GM20000 (cell line): ENCODE data around the gene KRT84.

ENCODE experiments used
- DNase-seq: peaks from one replicate; pipeline ENCODE4 v3.0.0; 2012; ENCODE audit warnings: low spot score
- TF ChIP-seq, protein P1 (sequence below): IDR thresholded peaks from 2 replicates; pipeline ENCODE4 v1.5.1; 2012; ENCODE audit warnings: mild to moderate bottlenecking, control low read depth; ENCODE audit errors: extremely low read depth, missing control alignments

Gene KRT84

DNA sequence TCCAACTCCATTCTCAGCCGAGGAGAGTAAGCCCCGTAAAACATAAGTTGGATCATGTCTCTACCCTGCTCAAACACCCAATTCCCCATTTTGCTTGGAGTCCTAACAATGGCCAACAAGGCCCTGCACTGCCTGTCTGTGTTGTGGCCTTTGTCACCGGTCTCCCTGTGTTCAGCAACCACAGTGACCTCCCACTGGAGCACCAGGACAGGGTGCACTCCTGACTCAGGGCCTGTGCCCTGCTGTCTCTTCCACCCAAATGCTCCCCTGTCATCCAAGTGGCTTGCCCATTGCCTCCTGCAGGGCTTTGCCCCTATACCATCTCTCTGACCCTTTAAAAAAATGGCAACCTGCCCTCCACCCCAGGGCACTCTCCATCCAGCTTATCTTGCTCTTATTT is 13.7 kb downstream of the KRT84 start:
- TF ChIP-seq, protein P1, sequence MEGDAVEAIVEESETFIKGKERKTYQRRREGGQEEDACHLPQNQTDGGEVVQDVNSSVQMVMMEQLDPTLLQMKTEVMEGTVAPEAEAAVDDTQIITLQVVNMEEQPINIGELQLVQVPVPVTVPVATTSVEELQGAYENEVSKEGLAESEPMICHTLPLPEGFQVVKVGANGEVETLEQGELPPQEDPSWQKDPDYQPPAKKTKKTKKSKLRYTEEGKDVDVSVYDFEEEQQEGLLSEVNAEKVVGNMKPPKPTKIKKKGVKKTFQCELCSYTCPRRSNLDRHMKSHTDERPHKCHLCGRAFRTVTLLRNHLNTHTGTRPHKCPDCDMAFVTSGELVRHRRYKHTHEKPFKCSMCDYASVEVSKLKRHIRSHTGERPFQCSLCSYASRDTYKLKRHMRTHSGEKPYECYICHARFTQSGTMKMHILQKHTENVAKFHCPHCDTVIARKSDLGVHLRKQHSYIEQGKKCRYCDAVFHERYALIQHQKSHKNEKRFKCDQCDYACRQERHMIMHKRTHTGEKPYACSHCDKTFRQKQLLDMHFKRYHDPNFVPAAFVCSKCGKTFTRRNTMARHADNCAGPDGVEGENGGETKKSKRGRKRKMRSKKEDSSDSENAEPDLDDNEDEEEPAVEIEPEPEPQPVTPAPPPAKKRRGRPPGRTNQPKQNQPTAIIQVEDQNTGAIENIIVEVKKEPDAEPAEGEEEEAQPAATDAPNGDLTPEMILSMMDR = no peak
- DNase-seq = no peak

DNA sequence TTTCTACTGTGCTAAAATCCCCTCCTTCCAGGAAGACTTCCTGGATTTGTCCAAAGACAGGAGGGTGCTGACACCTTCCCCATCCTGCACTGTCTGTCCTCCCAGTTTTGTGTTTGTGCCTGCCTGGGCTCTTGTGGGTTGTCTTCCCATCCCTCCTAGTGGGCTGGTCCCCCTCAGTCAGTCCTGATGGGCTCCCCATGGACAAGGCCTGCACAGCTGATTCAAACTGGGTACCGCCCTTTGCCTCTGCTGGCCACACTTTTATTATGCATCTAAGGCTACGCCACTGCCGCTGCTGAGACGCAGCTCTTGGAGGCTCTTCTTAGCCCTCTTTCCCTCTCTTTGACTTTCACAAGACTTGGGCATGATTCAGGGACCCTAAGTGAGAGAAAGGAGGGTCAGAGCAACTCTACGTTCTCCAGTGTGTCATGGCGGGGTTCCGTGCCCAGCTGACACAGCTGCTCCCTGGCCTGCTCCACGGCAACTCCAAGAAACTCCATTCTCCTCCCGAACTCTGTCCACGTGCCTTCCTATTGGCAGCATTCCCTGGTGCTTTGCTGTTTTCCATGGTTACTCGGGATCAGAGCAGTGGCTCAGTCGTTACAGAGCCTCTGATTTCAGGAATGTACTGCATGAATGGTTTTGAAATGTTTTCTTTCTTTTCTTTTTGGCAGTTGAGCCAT is 14.4 kb downstream of the KRT84 start:
- no peak for DNase-seq
- TF ChIP-seq, protein P1 = no peak

DNA sequence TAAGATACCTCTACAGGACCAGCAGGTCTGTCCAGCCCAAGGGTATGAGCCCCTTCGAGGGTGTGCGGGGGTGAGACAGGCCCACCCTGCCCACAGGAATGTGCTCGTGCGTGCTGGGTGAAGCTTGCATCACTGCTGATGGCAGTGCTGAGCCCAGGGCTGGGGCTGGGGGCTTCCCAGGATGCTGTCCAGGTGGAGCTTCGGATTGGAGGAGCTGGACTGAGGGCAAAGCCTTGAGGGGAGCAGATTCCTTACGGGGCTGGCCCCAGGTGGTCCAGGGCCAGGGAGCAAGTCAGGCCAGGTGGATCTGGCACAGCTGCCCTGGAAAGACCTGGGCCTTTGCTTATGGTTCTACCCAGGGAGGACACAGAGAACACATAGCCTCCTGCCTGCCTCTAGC is 15.6 kb downstream of the KRT84 start:
- TF ChIP-seq, protein P1 = no peak
- DNase-seq = no peak

DNA sequence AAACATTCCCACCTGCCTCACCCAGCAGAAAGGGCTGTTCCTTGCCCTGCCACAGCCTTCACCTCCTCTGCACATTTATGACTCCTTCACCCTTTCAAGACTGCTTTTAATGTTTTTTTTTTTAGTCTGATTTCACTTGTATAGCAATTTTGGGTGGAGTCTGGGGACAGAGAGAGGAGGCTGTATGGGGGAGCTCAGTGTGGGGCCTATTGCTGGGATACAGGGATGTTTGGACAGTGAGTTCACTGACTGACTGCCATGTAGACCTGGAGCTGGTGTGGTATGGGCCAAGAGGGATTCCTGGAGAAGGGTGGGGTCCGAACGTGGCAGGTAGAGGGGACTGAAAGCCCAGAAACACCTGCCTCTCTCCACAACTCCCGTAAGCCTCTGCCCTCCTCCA is 16.2 kb downstream of the KRT84 start:
- no peak for DNase-seq
- TF ChIP-seq, protein P1 = no peak

DNA sequence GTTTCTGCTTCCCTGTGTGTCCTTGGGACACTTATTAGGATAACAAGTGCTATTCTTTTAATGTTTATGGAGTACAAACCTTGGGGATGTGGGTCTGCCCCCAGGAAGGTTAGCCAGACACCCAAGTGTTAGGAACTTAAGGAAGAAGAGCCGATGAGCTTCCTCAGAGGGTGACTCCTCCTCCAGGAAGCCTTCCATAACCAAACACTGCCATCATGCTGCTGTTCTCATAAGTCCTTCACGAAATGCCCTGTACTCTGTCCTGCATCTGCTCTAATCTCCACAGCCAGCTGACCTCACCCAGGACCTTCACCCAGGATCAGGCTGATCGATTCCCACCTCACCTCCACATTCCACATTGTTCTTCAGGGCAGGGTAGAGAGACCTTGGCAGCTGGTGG is 16.9 kb downstream of the KRT84 start:
- TF ChIP-seq, protein P1 = no peak

DNA sequence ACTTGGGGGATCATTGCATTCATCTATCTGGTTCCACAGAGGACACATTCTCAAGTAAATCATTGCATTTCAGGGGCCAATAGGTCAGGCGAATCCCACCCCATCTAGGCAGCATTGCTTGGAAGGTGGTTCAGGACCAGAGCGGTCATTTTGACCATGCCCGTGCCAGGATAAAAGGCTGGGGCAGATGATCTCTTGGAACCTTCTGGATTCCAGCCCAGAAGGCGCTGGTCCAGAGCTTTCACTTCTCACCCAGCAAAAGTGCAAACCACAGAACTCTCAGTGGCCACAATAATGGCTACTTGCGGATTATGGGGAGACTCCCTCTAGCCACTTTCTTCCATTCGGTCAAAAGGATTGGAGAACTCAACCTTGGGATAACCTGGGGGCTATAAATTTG is 17.6 kb downstream of the KRT84 start:
- TF ChIP-seq, protein P1 = no peak
- no peak for DNase-seq

More for the DNA sequence above, 16.9 kb downstream of the KRT84 start:
- DNase-seq = no peak

DNA sequence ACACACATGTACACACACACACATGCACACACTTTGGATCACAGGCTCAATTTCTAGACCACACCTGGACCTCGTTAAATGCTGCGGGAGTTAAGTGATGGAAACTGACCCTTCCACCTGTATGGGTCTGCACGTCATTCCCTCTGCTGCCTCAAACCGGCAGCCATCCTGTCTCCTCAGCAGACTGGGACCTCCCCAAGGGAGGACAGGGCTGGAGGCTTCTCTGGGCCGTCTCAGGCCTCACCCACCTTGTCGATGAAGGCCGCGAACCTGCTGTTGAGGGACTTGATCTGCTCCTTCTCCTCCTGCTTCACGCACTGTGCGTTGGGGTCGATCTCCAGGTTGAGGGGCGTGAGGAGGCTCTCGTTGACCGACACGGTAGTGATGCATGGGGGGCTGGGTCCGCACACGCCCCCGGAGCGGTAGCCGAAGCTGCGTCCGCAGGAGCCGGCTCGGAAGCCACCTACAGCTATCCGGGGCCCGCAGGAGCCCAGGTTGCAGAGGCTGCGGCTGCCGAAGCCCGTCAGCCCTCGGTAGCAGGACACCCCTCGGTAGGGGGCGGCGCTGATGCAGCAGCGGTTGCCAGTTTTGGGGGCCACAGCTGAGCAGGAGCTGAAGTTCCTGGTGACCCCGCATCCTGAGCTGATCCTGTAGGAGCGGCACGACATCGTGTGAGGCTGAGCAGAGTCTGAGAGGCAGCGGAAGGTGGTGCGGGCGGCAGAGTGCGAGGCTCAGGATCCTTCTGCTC is 18.5 kb downstream of the KRT84 start, which contains the start of gene KRT85:
Gene KRT85 (minus strand): TSS at position 744 of the 748 bp plus-strand sequence. CDS start 76 bp downstream, at position 668.
- no peak for DNase-seq
- TF ChIP-seq, protein P1 = no peak
